GM10248 (cell line): ENCODE measurements around the gene PROM1.

Experiments used
- CTCF ChIA-PET: fragments of 300-600 bp; sonication (Branson Sonifier 250); formaldehyde crosslinking; extraction: SDS; loops from one replicate; lab custom pipeline; 2021; ENCODE audit warnings: antibody characterized with exemption; lab: Yijun Ruan, JAX
- POLR2A ChIA-PET: fragments of 350-650 bp; sonication (Branson Sonifier 250); formaldehyde crosslinking; extraction: SDS; loops from one replicate; lab custom pipeline; 2020; ENCODE audit warnings: antibody characterized with exemption; lab: Yijun Ruan, JAX
- DNase-seq: peaks from one replicate; pipeline ENCODE4 v3.0.0; 2012; ENCODE audit errors: extremely low spot score
- TF ChIP-seq, protein P1 (sequence below): IDR thresholded peaks from 2 replicates; pipeline ENCODE4 v1.5.1; 2012; ENCODE audit warnings: mild to moderate bottlenecking, low read depth; ENCODE audit errors: extremely low read depth, missing control alignments, control extremely low read depth

Gene PROM1

GRCh38 chr4:16110661-16111290 is 27.0 kb upstream of the PROM1 start:
- ChIA-PET POLR2A (no interaction called here), CTCF (interaction anchor here (1.0 kb wide), 1 partner anchor 9 kb away, joined by 5 read pairs; no protein-coding TSS in a partner anchor)
- DNase-seq, result no peak
- TF ChIP-seq, protein P1, sequence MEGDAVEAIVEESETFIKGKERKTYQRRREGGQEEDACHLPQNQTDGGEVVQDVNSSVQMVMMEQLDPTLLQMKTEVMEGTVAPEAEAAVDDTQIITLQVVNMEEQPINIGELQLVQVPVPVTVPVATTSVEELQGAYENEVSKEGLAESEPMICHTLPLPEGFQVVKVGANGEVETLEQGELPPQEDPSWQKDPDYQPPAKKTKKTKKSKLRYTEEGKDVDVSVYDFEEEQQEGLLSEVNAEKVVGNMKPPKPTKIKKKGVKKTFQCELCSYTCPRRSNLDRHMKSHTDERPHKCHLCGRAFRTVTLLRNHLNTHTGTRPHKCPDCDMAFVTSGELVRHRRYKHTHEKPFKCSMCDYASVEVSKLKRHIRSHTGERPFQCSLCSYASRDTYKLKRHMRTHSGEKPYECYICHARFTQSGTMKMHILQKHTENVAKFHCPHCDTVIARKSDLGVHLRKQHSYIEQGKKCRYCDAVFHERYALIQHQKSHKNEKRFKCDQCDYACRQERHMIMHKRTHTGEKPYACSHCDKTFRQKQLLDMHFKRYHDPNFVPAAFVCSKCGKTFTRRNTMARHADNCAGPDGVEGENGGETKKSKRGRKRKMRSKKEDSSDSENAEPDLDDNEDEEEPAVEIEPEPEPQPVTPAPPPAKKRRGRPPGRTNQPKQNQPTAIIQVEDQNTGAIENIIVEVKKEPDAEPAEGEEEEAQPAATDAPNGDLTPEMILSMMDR, result no peak

- ChIA-PET CTCF (interaction anchor here (1.0 kb wide), 2 partner anchors 8 to 18 kb away, joined by 3 to 5 read pairs; no protein-coding TSS in a partner anchor), POLR2A (no interaction called here)
- DNase-seq, result no peak
- TF ChIP-seq, protein P1, result no peak
These were observed 26.4 kb upstream of the PROM1 start for GRCh38 chr4:16110199-16110598.

GRCh38 chr4:16109256-16109655 is 25.4 kb upstream of the PROM1 start:
- TF ChIP-seq, protein P1, result no peak
- CTCF ChIA-PET, result interaction anchor here (1.0 kb wide), 2 partner anchors 17 to 28 kb away, joined by 3 read pairs; no protein-coding TSS in a partner anchor
- no peak for DNase-seq
- POLR2A ChIA-PET, result no interaction called here

GRCh38 chr4:16106956-16107355 is 23.1 kb upstream of the PROM1 start:
- POLR2A ChIA-PET, result no interaction called here
- no peak for DNase-seq
- TF ChIP-seq, protein P1, result no peak
- CTCF ChIA-PET, result no interaction called here

- TF ChIP-seq, protein P1, result no peak
- ChIA-PET POLR2A (no interaction called here), CTCF (no interaction called here)
- DNase-seq, result no peak
These were observed 20.7 kb upstream of the PROM1 start for GRCh38 chr4:16104520-16104919.

- POLR2A ChIA-PET, result no interaction called here
These were observed 18.5 kb upstream of the PROM1 start for GRCh38 chr4:16102356-16102755.

More at GRCh38 chr4:16102356-16102755, 18.5 kb upstream of the PROM1 start:
- CTCF ChIA-PET, result interaction anchor here (0.9 to 1.5 kb wide), 2 partner anchors 8 to 11 kb away, joined by 3 to 5 read pairs; no protein-coding TSS in a partner anchor
- DNase-seq, result no peak
- TF ChIP-seq, protein P1, result no peak
